D721Med (cell line): Measurements from ENCODE around the gene LMBRD2.
"Not testable (repeated sequence)": the region's sequence is repeated elsewhere in the genome, so short reads cannot be mapped to it uniquely, and the experiment has no call there.

Experiments
- DNase-seq: peaks from one replicate; pipeline ENCODE4 v3.0.0; 2011; ENCODE audit warnings: low spot score; ENCODE audit not compliant: insufficient read length
- FAIRE-seq: peaks from 2 replicates; lab custom pipeline; 2011; peaks lifted over from hg19 to GRCh38; lab: Jason Lieb, UNC
- CTCF ChIP-seq: IDR thresholded peaks from 2 replicates; pipeline ENCODE4 v1.5.1; 2012; ENCODE audit warnings: mild to moderate bottlenecking, control low read depth; ENCODE audit not compliant: insufficient read depth; ENCODE audit errors: missing control alignments

Gene LMBRD2

GRCh38 chr5:36138900-36139683 lies 12.6 kb downstream of the LMBRD2 start:
- DNase-seq (no peak), FAIRE-seq (no peak)
- no peak for TF ChIP-seq CTCF

GRCh38 chr5:36136581-36136980 lies 15.1 kb downstream of the LMBRD2 start:
- no peak for TF ChIP-seq CTCF
- no peak for FAIRE-seq

GRCh38 chr5:36135988-36136387 lies 15.7 kb downstream of the LMBRD2 start:
- TF ChIP-seq CTCF, result no peak
- no peak for DNase-seq
- no peak for FAIRE-seq

More at GRCh38 chr5:36136581-36136980, 15.1 kb downstream of the LMBRD2 start:
- DNase-seq, result no peak

GRCh38 chr5:36133009-36133408 lies 18.7 kb downstream of the LMBRD2 start:
- DNase-seq, FAIRE-seq: not testable (repeated sequence)

GRCh38 chr5:36129666-36130065 lies 22.0 kb downstream of the LMBRD2 start:
- FAIRE-seq, result not testable (repeated sequence)

GRCh38 chr5:36128795-36129194 lies 22.9 kb downstream of the LMBRD2 start:
- DNase-seq, result no peak
- no peak for TF ChIP-seq CTCF
- FAIRE-seq, result no peak

More at GRCh38 chr5:36129666-36130065, 22.0 kb downstream of the LMBRD2 start:
- DNase-seq, result not testable (repeated sequence)

- FAIRE-seq (no peak), DNase-seq (no peak)
- no peak for TF ChIP-seq CTCF
Measured at GRCh38 chr5:36125868-36126267, 25.8 kb downstream of the LMBRD2 start.

- no peak for FAIRE-seq
- no peak for DNase-seq
- TF ChIP-seq CTCF, result no peak
Measured at GRCh38 chr5:36111238-36111637, 40.4 kb downstream of the LMBRD2 start.
